ENCODE measurements around the gene TBRG4.

Gene TBRG4

GRCh38 chr7:45108863-45109262, 2.6 kb downstream of the TBRG4 start:
- DNase-seq, result no peak
- H3K4me3 ChIP-seq (ENCODE audit: low read depth, low read length), result no peak overlapping the region
- peaks cover 51% of the 10 kb centered on the region for H3K36me3 ChIP-seq (replicated peaks)
- no peak overlapping the region for H3K27ac ChIP-seq
- no peak for TF ChIP-seq CTCF (IDR thresholded peaks at IDR 0.05; ENCODE audit: low read depth, low read length, missing control alignments)
- in situ Hi-C loops (cut with HindIII; ENCODE audit: low pct_ligation_motif_present, low sequenced_read_pairs), result no loop called here
- no peaks in the 10 kb centered on the region for H3K27me3 ChIP-seq (replicated peaks)

- Histone ChIP-seq H3K36me3 (replicated peaks) (peaks cover 66% of the 10 kb centered on the region), H3K27me3 (replicated peaks) (no peaks in the 10 kb centered on the region), H3K4me3 (ENCODE audit: low read depth, low read length) (no peak overlapping the region), H3K27ac (no peak overlapping the region)
- TF ChIP-seq CTCF (IDR thresholded peaks at IDR 0.05; ENCODE audit: low read depth, low read length, missing control alignments), result no peak
- in situ Hi-C loops (cut with HindIII; ENCODE audit: low pct_ligation_motif_present, low sequenced_read_pairs), result no loop called here
- DNase-seq, result no peak
Measured at GRCh38 chr7:45107356-45107755, 4.1 kb downstream of the TBRG4 start.

- DNase-seq, result no peak
- in situ Hi-C loops (cut with HindIII; ENCODE audit: low pct_ligation_motif_present, low sequenced_read_pairs), result no loop called here
- no peak overlapping the region for H3K27ac ChIP-seq
Measured at GRCh38 chr7:45106820-45107219, 4.7 kb downstream of the TBRG4 start.

GRCh38 chr7:45105588-45106188, 5.8 kb downstream of the TBRG4 start:
- Histone ChIP-seq H3K4me3 (ENCODE audit: low read depth, low read length) (no peak overlapping the region), H3K27ac (no peak overlapping the region), H3K27me3 (replicated peaks) (no peaks in the 10 kb centered on the region), H3K36me3 (replicated peaks) (peaks cover 83% of the 10 kb centered on the region)
- in situ Hi-C loops (cut with HindIII; ENCODE audit: low pct_ligation_motif_present, low sequenced_read_pairs), result no loop called here
- DNase-seq, result no peak
- no peak for TF ChIP-seq CTCF (IDR thresholded peaks at IDR 0.05; ENCODE audit: low read depth, low read length, missing control alignments)

More at GRCh38 chr7:45106820-45107219, 4.7 kb downstream of the TBRG4 start:
- H3K36me3 ChIP-seq (replicated peaks), result peaks cover 71% of the 10 kb centered on the region
- TF ChIP-seq CTCF (IDR thresholded peaks at IDR 0.05; ENCODE audit: low read depth, low read length, missing control alignments), result no peak
- no peaks in the 10 kb centered on the region for H3K27me3 ChIP-seq (replicated peaks)
- no peak overlapping the region for H3K4me3 ChIP-seq (ENCODE audit: low read depth, low read length)

GRCh38 chr7:45104844-45105587, 6.5 kb downstream of the TBRG4 start:
- in situ Hi-C loops (cut with HindIII; ENCODE audit: low pct_ligation_motif_present, low sequenced_read_pairs), result no loop called here
- Histone ChIP-seq H3K27ac (no peak overlapping the region), H3K27me3 (replicated peaks) (no peaks in the 10 kb centered on the region), H3K36me3 (replicated peaks) (peaks cover 89% of the 10 kb centered on the region), H3K4me3 (ENCODE audit: low read depth, low read length) (no peak overlapping the region)
- no peak for TF ChIP-seq CTCF (IDR thresholded peaks at IDR 0.05; ENCODE audit: low read depth, low read length, missing control alignments)
- DNase-seq, result no peak

All from brain microvascular endothelial cell (primary cell).